A673 (cell line): ENCODE results near the gene SHROOM4. TPM values are rescaled to one million over a fixed set of nuclear protein-coding genes. Genes with fewer than 3 reads are reported as not detected.

Source experiments
- BruUV-seq: library from RNA; stranded (reverse); fragments of 400-500 nt; replicated peaks from 2 replicates; lab custom pipeline; 2021; lab: Mats Ljungman, UMichigan
- CTCF ChIA-PET: fragments of 300-600 bp; sonication (Branson Sonifier 250); formaldehyde crosslinking; loops from one replicate; lab custom pipeline; 2022; ENCODE audit warnings: antibody characterized with exemption; lab: Charles Lee
- POLR2A ChIA-PET: fragments of 300-600 bp; sonication (Branson Sonifier 250); formaldehyde crosslinking; loops from one replicate; lab custom pipeline; 2022; ENCODE audit warnings: antibody characterized with exemption; ENCODE audit not compliant: low non-redundant PET; lab: Charles Lee
- DNase-seq: peaks from one replicate; pipeline ENCODE4 v3.0.0-alpha.2; 2015; ENCODE audit warnings: low spot score
- H3K27ac ChIP-seq: fragments of 200-600 bp; sonication (generic); 2 replicates; pipeline ENCODE4 v1.5.1; 2016; ENCODE audit warnings: mixed run types, low read depth, mild to moderate bottlenecking, mixed read lengths, antibody characterized with exemption, low read length; ENCODE audit not compliant: poor library complexity, severe bottlenecking
- H3K27me3 ChIP-seq: fragments of 200-600 bp; sonication (generic); replicated peaks from 2 replicates; pipeline ENCODE4 v1.6.1; 2017; ENCODE audit warnings: mixed run types, low read depth, mild to moderate bottlenecking, mixed read lengths, antibody characterized with exemption, low read length; ENCODE audit not compliant: insufficient read depth, poor library complexity
- H3K36me3 ChIP-seq: fragments of 200-600 bp; sonication (generic); 2 replicates; pipeline ENCODE4 v1.6.1; 2016; ENCODE audit warnings: mixed run types, mild to moderate bottlenecking, mixed read lengths, antibody characterized with exemption, low read length; ENCODE audit not compliant: insufficient read depth, poor library complexity, severe bottlenecking
- H3K4me1 ChIP-seq: fragments of 200-600 bp; sonication (generic); 2 replicates; pipeline ENCODE4 v1.6.1; 2017; ENCODE audit warnings: mixed run types, mild to moderate bottlenecking, mixed read lengths, antibody characterized with exemption, low read length; ENCODE audit not compliant: insufficient read depth, poor library complexity, severe bottlenecking
- H3K4me3 ChIP-seq: fragments of 200-600 bp; sonication (generic); 2 replicates; pipeline ENCODE4 v1.5.1; 2016; ENCODE audit warnings: low read depth, mixed run types, mild to moderate bottlenecking, mixed read lengths, low read length; ENCODE audit not compliant: poor library complexity, severe bottlenecking
- H3K9me3 ChIP-seq: fragments of 200-600 bp; sonication (generic); 2 replicates; pipeline ENCODE4 v1.6.1; 2016; ENCODE audit warnings: mixed run types, low read depth, mild to moderate bottlenecking, mixed read lengths, antibody characterized with exemption, low read length; ENCODE audit not compliant: poor library complexity, severe bottlenecking
- EZH2 ChIP-seq: fragments of 200-600 bp; sonication (generic); IDR thresholded peaks from 2 replicates; pipeline ENCODE4 v1.6.1; 2017; ENCODE audit warnings: borderline replicate concordance, low read depth, mild to moderate bottlenecking, mixed read lengths, antibody characterized with exemption, low read length; ENCODE audit not compliant: poor library complexity, severe bottlenecking
- intact Hi-C: fragments of 100-400 bp; cut with micrococcal nuclease; formaldehyde crosslinking; loops from one replicate; pipeline ENCODE4 v1.10.0; 2022; ENCODE audit not compliant: unreplicated experiment
- total RNA-seq: library from RNA; stranded (reverse); gene quantifications from 2 replicates; pipeline ENCODE4 v1.2.3, GENCODE V29; 2021
- TF ChIP-seq, protein P1 (sequence below): fragments of 300-800, 200-600 bp; sonication (generic); conservative IDR thresholded peaks from 2 replicates; pipeline ENCODE4 v1.5.1; 2017; ENCODE audit warnings: low read depth, mild to moderate bottlenecking, antibody characterized with exemption, low read length, moderate library complexity, mixed read lengths

Gene SHROOM4
- total RNA-seq, 1 experiment from 2014 or later: 7.0 TPM

DNA sequence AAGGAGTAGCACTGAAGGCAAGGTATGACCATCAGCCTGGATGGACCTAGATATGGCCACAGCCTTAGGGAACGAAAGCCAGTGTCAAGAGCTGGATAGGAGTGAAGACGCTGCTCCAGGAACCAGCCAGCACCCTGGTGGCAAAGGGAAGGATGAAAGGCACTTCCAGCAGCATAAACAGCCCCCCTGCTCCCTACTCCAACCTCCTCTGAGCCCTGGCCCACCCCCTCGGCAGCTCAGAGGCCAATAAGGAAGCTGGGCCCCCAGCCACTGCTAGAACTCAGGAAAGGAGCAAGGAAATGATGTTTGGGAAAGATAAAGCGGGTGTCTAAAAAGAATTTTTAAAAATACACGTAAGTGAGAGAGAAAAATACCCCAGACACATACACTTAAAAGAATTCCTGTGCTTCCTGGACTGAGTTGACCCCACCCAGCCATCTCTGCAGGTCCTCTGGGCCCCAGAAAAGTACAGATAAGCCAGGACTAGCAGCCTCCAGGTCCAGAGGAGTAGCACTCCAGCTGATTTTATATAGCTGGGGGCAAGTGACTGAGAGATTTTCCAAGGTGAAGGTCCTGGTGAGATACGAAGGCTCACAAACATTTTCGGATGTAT, 170.4 kb downstream of the SHROOM4 start:
- no peaks in the 10 kb centered on the region for H3K36me3 ChIP-seq
- peaks cover 3% of the 10 kb centered on the region for H3K4me1 ChIP-seq
- DNase-seq: no peak
- no peak overlapping the region for H3K27ac ChIP-seq
- CTCF ChIA-PET: no interaction called here
- H3K9me3 ChIP-seq: no peaks in the 10 kb centered on the region
- H3K27me3 ChIP-seq: no peaks in the 10 kb centered on the region
- H3K4me3 ChIP-seq: no peak overlapping the region
- TF ChIP-seq, protein P1, sequence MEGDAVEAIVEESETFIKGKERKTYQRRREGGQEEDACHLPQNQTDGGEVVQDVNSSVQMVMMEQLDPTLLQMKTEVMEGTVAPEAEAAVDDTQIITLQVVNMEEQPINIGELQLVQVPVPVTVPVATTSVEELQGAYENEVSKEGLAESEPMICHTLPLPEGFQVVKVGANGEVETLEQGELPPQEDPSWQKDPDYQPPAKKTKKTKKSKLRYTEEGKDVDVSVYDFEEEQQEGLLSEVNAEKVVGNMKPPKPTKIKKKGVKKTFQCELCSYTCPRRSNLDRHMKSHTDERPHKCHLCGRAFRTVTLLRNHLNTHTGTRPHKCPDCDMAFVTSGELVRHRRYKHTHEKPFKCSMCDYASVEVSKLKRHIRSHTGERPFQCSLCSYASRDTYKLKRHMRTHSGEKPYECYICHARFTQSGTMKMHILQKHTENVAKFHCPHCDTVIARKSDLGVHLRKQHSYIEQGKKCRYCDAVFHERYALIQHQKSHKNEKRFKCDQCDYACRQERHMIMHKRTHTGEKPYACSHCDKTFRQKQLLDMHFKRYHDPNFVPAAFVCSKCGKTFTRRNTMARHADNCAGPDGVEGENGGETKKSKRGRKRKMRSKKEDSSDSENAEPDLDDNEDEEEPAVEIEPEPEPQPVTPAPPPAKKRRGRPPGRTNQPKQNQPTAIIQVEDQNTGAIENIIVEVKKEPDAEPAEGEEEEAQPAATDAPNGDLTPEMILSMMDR: no peak
- no peak for TF ChIP-seq EZH2
- no TSS peak for BruUV-seq
- POLR2A ChIA-PET: no interaction called here
- intact Hi-C loops: no loop called here

DNA sequence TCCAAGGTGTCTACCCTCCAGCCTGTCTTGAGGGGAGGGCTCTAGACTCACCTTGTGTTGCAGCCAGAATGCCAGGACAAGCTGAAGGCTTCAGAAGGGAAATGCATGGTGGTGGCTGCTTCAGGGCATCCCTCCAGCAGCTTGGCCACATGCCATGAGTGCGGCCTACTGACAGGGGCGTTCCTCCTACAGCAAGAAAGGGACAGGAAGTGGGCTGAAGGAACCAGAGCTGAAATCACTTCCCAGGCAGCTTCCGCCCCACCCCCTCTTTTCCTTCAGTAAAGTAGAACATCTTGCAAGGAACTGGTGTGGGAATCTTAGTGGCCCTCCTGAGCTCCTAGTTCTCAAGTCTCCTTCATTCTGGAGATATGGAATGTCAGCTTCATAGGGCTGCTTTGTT, 175.9 kb downstream of the SHROOM4 start:
- ChIA-PET POLR2A (no interaction called here), CTCF (no interaction called here)
- Histone ChIP-seq H3K9me3 (no peaks in the 10 kb centered on the region), H3K4me1 (peaks cover 29% of the 10 kb centered on the region), H3K4me3 (no peak overlapping the region), H3K36me3 (no peaks in the 10 kb centered on the region), H3K27me3 (no peaks in the 10 kb centered on the region), H3K27ac (peak overlapping the region; percentile 37)
- no peak for TF ChIP-seq EZH2
- TF ChIP-seq, protein P1: no peak
- no TSS peak for BruUV-seq
- peak; percentile 67 for DNase-seq
- intact Hi-C loops: no loop called here

DNA sequence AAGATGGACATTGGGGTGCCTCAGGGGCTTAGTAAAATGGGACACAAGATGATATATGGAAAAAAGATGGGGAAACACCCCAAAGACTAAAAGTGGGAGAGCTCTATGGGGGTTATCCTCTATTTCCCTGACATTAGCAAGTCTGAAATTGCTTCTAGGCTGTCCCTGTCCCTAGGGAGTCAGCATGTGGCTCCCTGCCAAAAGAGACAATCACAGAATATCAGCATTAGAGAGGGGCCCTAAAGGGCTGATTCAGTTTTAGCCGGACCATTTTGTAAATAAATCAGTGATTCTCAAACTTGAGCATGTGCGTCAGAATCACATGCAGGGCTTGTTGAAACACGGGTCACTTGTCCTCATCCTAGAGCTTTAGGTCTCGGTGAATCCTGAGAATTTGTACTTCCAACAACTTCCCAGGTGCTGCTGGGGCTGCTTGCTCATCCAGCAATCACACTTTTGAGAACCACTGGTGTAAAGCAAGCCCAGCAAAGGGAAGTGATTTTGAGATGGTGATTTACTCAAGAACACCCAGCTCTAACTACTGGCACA, 178.1 kb downstream of the SHROOM4 start:
- BruUV-seq: no TSS peak
- no peak overlapping the region for H3K4me3 ChIP-seq
- no peak for TF ChIP-seq EZH2
- TF ChIP-seq, protein P1: no peak
- H3K4me1 ChIP-seq: peaks cover 29% of the 10 kb centered on the region
- peak; percentile 85 for DNase-seq
- intact Hi-C loops: no loop called here
- CTCF ChIA-PET: no interaction called here
- H3K27me3 ChIP-seq: no peaks in the 10 kb centered on the region
- POLR2A ChIA-PET: no interaction called here
- no peaks in the 10 kb centered on the region for H3K36me3 ChIP-seq
- peak overlapping the region; percentile 63 for H3K27ac ChIP-seq
- H3K9me3 ChIP-seq: no peaks in the 10 kb centered on the region
